Caco-2 (cell line): Measurements from ENCODE around the gene UTY. TPM values are rescaled to one million over a fixed set of nuclear protein-coding genes. Genes with fewer than 3 reads are reported as not detected.

Source experiments
- BruUV-seq: library from RNA; stranded (reverse); fragments of 400-500 nt; replicated peaks from 2 replicates; lab custom pipeline; 2021; lab: Mats Ljungman, UMichigan
- CTCF ChIA-PET: fragments of 300-600 bp; sonication (Branson Sonifier 250); formaldehyde crosslinking; loops from one replicate; lab custom pipeline; 2022; ENCODE audit warnings: antibody characterized with exemption; lab: Charles Lee
- POLR2A ChIA-PET: fragments of 300-600 bp; sonication (Branson Sonifier 250); formaldehyde crosslinking; loops from one replicate; lab custom pipeline; 2022; ENCODE audit warnings: antibody characterized with exemption; lab: Charles Lee
- DNase-seq, 2 experiments: peaks; one replicate each; pipeline versions ENCODE4 v3.0.0 to v3.0.0-alpha.2; 2020 to 2022
- H3K27me3 ChIP-seq: replicated peaks from 2 replicates; pipeline ENCODE4 v1.6.0; 2011; ENCODE audit warnings: low read length; ENCODE audit not compliant: control insufficient read depth, insufficient read depth
- H3K36me3 ChIP-seq: 2 replicates; pipeline ENCODE4 v1.5.1; 2011; ENCODE audit warnings: low read length; ENCODE audit not compliant: control insufficient read depth, insufficient read depth
- H3K4me1 ChIP-seq: fragments of 250-450 bp; sonication (Bioruptor Pico); 2 replicates; pipeline ENCODE4 v1.5.1; 2020; ENCODE audit warnings: mild to moderate bottlenecking
- H3K4me3 ChIP-seq: 2 replicates; pipeline ENCODE4 v1.5.1; 2011; ENCODE audit warnings: low read depth, mild to moderate bottlenecking, control low read depth, low read length
- H3K9me3 ChIP-seq: fragments of 250-450 bp; sonication (Bioruptor Pico); 2 replicates; pipeline ENCODE4 v1.5.1; 2020; ENCODE audit warnings: mild to moderate bottlenecking, moderate library complexity
- H3K27ac Mint-ChIP-seq: one replicate; pipeline ENCODE4 v1.8.0; 2022; ENCODE audit warnings: mixed read lengths; ENCODE audit not compliant: unreplicated experiment
- H3K27me3 Mint-ChIP-seq: one replicate; pipeline ENCODE4 v1.8.0; 2022; ENCODE audit warnings: mixed read lengths; ENCODE audit not compliant: insufficient read depth, unreplicated experiment
- H3K36me3 Mint-ChIP-seq: one replicate; pipeline ENCODE4 v1.8.0; 2022; ENCODE audit warnings: mild to moderate bottlenecking, mixed read lengths; ENCODE audit not compliant: insufficient read depth, unreplicated experiment
- H3K4me1 Mint-ChIP-seq: one replicate; pipeline ENCODE4 v1.8.0; 2022; ENCODE audit warnings: low read depth, mixed read lengths; ENCODE audit not compliant: unreplicated experiment
- H3K4me3 Mint-ChIP-seq: one replicate; pipeline ENCODE4 v1.8.0; 2022; ENCODE audit warnings: mild to moderate bottlenecking, moderate library complexity, mixed read lengths; ENCODE audit not compliant: unreplicated experiment
- H3K9me3 Mint-ChIP-seq: one replicate; pipeline ENCODE4 v1.8.0; 2022; ENCODE audit warnings: mixed read lengths; ENCODE audit not compliant: unreplicated experiment
- CTCF ChIP-seq, 2 experiments: fragments of 200-600 bp in 1 of 2; IDR thresholded peaks; 1 replicate in 1 of 2; 2 replicates in 1 of 2; pipeline versions ENCODE4 v1.5.1 to v1.8.0; 2011 to 2022; ENCODE audit warnings: antibody characterized with exemption in 1 of 2, control low read depth in 1 of 2, inconsistent platforms in 1 of 2, low read depth in 1 of 2, low read length in 1 of 2, mild to moderate bottlenecking in 1 of 2, moderate library complexity in 1 of 2; ENCODE audit not compliant: insufficient read depth in 1 of 2, severe bottlenecking in 1 of 2, unreplicated experiment in 1 of 2
- intact Hi-C: fragments of 100-400 bp; cut with micrococcal nuclease; formaldehyde crosslinking; loops from one replicate; pipeline ENCODE4 v1.10.0; 2022; ENCODE audit not compliant: unreplicated experiment
- total RNA-seq: library from RNA; stranded (reverse); gene quantifications from 2 replicates; pipeline ENCODE4 v1.2.3, GENCODE V29; 2022

UTY gene
- total RNA-seq, 1 experiment from 2014 or later: not detected

- CTCF ChIA-PET: no interaction called here
- no peak for TF ChIP-seq CTCF (IDR thresholded peaks at IDR 0.05; ENCODE audit: insufficient read depth in 1 of 2, low read depth in 1 of 2, low read length in 1 of 2, severe bottlenecking in 1 of 2, unreplicated experiment in 1 of 2)
- Mint-ChIP-seq H3K4me3 (no peak overlapping the region), H3K36me3 (no peaks in the 10 kb centered on the region), H3K27ac (no peak overlapping the region), H3K27me3 (no peaks in the 10 kb centered on the region), H3K9me3 (no peaks in the 10 kb centered on the region), H3K4me1 (no peaks in the 10 kb centered on the region)
- POLR2A ChIA-PET: no interaction called here
- Histone ChIP-seq H3K4me1 (no peaks in the 10 kb centered on the region), H3K4me3 (no peak overlapping the region), H3K27me3 (no peaks in the 10 kb centered on the region), H3K36me3 (no peaks in the 10 kb centered on the region), H3K9me3 (no peaks in the 10 kb centered on the region)
- BruUV-seq: no TSS peak
- DNase-seq: no peak
- intact Hi-C loops: no loop called here
Observed at GRCh38 chrY:13210961-13211646, 268.7 kb downstream of the UTY start.

- BruUV-seq: no TSS peak
- no peaks in the 10 kb centered on the region for H3K27me3 Mint-ChIP-seq
Observed at GRCh38 chrY:13205214-13205613, 274.6 kb downstream of the UTY start.

More at GRCh38 chrY:13205214-13205613, 274.6 kb downstream of the UTY start:
- H3K9me3 Mint-ChIP-seq: no peaks in the 10 kb centered on the region
- DNase-seq: no peak
- H3K4me3 Mint-ChIP-seq: no peak overlapping the region
- POLR2A ChIA-PET: no interaction called here
- Histone ChIP-seq H3K36me3 (no peaks in the 10 kb centered on the region), H3K27me3 (no peaks in the 10 kb centered on the region), H3K9me3 (no peaks in the 10 kb centered on the region), H3K4me1 (no peaks in the 10 kb centered on the region), H3K4me3 (no peak overlapping the region)
- TF ChIP-seq CTCF (IDR thresholded peaks at IDR 0.05; ENCODE audit: insufficient read depth in 1 of 2, low read depth in 1 of 2, low read length in 1 of 2, severe bottlenecking in 1 of 2, unreplicated experiment in 1 of 2): no peak
- H3K27ac Mint-ChIP-seq: no peak overlapping the region
- CTCF ChIA-PET: no interaction called here
- intact Hi-C loops: no loop called here
- H3K4me1 Mint-ChIP-seq: no peaks in the 10 kb centered on the region
- H3K36me3 Mint-ChIP-seq: no peaks in the 10 kb centered on the region

Other genes with a start within 250 kb of the UTY start
- not detected in 2 replicates for gene TMSB4Y, start 223.9 kb upstream of the UTY start, total RNA-seq